GM19455 (cell line): ENCODE measurements around the gene OS9.

Experiments used
- ATAC-seq: cut with Tn5 transposase; IDR thresholded peaks from one replicate; pipeline ENCODE4 v1.9.1; 2021; ENCODE audit not compliant: unreplicated experiment

The OS9 gene

DNA sequence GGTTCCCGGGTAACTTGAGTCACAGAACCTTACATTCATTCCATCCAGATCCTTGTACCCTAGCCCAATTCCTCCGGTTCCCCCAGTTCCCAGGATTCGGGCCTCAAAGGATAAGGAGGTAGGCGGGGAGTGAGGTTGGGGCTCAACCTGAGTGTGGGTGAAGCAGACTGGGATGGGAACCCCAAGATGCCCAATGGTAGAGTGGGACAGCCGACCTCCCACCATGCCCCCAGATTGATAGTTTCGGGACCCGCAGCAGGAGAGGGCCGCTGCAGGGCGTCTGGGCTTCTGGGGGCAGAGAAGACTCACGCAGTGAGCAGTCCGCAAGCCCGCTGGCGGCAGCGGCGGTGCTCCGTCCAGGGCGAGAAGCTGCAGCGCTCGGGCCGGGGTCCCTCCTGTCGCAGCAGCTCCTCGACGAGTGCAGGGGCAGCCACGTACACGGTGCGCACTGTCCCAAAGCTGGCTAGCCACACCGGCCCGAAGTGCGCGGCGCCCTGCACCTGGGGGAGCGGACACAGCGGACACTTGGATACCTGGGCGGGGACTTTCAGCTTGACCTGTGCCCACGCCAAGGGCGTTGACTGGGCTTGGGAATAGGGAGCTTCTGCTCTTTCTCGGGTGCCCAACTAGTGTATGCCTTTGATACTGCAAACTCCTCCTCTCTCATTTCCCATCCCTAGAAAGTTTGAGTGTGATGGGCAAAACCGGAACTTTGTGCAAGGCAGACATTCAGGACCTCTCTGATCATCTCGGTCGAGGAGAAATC, 71.9 kb downstream of the OS9 start:
- no peak for ATAC-seq

GRCh38 chr12:57766464-57767304, 72.8 kb downstream of the OS9 start, which contains the start of gene CYP27B1:
Gene CYP27B1, minus strand, starts transcription at chr12:57767078. Its CDS starts 37 bp downstream, at chr12:57767041.
- no peak for ATAC-seq

DNA sequence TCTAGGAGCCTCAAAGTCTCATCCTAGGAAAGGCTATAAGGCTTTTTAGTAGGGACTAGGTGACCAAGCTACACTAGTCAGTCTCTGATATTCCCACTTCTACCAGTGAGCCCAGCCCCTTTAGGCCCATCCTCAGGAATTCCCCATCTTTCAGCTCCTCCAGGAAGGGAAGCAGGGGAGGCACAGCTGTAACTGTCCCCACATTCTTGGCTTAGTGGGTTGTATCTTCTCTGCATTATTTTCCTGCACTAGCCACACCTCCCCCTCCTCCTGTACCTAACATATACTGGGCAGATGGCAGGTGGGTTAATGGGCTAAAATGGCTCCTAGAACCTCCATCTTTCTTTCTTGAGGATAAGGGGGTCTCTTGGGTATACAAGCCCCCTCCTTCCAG, 73.4 kb downstream of the OS9 start:
- no peak for ATAC-seq

GRCh38 chr12:57767876-57768275, 73.9 kb downstream of the OS9 start:
- no peak for ATAC-seq

DNA sequence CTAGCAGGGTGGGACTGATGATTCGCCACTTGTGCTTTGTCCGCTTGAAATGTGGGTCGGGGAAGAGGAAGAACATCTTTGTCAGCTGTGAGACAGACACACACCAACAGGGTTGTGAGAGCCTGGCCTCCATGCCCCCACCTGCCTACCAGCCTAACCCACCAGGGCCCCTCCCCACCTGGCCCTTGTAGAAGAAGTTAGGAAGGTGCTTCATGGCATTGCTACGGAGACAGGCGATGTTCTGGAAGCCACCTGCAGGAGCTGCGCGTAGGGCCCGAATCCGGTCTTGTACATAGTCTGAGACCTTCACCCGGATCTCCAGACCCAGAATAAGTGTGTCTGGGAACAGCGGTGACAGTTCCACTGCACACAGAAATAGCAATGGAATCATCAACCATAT, 75.7 kb downstream of the OS9 start:
- ATAC-seq: no peak

DNA sequence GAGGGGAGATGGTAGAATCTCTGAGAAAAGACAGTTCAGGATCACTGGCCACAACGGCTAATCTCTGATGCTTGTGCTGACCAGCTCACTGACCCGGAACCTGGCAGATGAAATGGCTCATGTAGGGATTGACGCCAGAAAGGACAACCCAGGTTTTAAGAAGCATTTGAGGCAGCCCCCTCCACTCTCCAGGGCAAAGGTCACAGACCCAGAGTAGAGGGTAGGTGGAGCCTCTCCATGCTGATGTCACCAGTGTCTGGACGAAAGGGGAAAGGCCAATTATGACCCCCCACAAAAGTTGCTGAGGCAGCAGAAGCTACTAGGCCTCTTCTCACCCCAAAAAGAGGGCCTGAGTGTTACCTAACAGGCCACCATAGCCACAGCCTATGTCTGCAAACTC, 76.8 kb downstream of the OS9 start:
- ATAC-seq: no peak
